GM21390 (cell line): Measurements from ENCODE around the gene NCAPG2.

Experiments used
- ATAC-seq: cut with Tn5 transposase; IDR thresholded peaks from one replicate; pipeline ENCODE4 v1.9.1; 2021; ENCODE audit not compliant: unreplicated experiment

Gene NCAPG2, protein sequence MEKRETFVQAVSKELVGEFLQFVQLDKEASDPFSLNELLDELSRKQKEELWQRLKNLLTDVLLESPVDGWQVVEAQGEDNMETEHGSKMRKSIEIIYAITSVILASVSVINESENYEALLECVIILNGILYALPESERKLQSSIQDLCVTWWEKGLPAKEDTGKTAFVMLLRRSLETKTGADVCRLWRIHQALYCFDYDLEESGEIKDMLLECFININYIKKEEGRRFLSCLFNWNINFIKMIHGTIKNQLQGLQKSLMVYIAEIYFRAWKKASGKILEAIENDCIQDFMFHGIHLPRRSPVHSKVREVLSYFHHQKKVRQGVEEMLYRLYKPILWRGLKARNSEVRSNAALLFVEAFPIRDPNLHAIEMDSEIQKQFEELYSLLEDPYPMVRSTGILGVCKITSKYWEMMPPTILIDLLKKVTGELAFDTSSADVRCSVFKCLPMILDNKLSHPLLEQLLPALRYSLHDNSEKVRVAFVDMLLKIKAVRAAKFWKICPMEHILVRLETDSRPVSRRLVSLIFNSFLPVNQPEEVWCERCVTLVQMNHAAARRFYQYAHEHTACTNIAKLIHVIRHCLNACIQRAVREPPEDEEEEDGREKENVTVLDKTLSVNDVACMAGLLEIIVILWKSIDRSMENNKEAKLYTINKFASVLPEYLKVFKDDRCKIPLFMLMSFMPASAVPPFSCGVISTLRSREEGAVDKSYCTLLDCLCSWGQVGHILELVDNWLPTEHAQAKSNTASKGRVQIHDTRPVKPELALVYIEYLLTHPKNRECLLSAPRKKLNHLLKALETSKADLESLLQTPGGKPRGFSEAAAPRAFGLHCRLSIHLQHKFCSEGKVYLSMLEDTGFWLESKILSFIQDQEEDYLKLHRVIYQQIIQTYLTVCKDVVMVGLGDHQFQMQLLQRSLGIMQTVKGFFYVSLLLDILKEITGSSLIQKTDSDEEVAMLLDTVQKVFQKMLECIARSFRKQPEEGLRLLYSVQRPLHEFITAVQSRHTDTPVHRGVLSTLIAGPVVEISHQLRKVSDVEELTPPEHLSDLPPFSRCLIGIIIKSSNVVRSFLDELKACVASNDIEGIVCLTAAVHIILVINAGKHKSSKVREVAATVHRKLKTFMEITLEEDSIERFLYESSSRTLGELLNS

DNA sequence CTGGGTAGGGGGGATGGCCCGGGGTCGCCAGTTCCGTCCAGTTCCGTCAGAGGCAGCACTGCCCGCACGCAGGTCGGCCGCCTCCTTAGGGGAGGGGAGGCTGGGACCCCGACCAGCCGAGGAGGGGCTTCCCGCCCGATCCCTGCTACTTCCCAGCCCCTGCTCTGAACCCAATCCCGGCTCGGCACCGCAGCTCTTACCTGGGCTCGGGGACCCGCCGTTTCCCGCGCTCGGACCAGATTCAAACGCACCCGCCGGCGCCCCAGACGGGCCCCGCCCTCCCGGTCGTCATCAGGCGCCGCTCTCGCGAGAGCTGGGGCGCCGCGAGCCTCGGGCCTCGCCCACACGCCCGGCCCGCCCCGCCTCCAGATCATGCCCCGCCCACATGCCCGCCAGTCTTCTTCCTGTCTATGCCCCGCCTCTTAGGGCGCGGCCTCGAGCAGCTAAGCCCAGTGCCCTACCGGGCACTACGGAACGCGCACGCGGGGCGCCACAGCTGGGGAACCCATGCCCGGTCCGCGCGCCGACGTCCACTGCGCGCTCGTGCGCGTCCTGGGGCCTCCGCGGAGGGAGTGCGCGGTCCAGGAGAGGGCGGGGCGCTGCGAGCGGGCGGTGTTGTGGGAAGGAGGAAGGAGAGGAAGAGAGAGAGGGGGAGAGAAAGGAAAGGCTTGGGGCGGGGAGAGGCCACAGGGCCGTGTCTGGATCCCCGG, at the start of gene NCAPG2:
Gene NCAPG2, minus strand, starts transcription at position 281 of the 710 bp plus-strand sequence. CDS start 2,905 bp downstream, outside the sequence.
- ATAC-seq = peak; percentile 96

DNA sequence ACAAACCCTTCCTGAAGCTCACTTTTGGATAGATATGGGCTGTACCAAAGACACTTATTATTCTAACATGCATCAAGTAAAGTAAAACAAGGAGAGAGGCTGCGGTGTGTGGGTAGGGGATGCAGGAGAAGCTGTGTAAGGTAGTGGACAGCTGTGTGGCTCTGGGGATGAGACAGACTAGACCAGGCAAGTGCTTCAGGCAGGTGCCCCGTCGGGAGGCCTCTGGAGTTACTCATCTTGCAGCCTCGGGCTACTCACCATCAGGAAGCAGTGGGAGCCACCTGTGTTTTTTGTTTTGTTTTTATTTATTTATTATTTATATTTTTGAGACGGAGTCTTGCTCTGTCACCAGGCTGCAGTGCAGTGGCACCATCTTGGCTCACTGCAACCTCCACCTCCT, 49.3 kb upstream of the NCAPG2 start:
- no peak for ATAC-seq

DNA sequence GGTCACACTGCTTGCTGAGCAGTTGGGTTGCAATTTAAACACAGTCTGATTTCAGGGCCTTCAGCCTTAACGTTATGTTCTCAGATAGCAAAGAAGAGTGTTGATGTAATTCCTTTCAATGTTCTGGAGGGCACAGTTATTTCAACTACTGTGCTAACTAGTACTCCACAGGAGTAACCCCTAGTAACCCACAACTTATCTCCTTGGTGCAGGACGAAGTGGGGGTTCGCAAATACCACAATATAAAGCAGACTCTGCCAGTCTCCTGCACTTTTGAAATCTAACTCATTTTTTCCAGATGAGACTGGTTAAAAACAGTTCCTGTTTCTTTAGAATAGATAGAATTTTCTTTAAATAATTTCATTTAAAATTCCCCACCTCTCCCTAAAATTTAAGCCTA, 47.1 kb upstream of the NCAPG2 start:
- no peak for ATAC-seq

DNA sequence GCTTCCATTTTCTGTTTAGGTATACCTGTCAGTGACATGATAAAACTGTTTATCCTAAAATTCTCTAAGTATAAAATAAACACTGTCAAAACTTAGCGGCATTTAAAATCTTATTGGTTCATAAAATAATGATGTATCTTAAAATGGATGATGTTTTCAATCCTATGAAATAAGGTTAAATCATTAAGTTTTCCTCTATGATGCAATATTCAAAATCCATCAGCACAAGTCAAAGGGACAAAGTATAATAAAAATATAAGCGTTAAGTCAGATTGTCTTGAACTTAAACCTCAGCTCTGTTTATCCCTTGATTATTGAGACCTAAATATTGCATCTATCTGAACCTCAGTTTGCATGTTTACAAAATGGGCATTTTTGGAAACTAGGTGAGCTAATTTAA, 46.6 kb upstream of the NCAPG2 start:
- ATAC-seq = no peak

DNA sequence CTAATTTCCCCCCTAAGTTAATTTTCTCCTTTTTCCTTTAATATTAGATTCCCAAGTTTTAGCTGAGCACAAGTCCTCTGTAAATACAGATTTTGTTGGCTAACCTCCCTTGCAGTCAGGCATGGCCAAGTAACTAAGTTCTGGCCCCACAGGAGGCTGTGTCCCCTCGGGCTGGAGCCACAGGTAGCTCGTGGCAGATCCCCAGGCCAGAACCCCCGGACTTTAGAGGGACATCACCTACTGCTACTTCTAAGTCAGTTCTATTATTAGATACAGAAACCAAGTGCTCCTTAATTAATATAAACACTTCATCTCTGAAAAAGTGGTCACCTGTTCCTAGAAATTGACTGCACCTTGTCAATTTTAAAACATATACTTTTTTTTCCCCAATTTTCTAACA, 46.1 kb upstream of the NCAPG2 start:
- no peak for ATAC-seq

DNA sequence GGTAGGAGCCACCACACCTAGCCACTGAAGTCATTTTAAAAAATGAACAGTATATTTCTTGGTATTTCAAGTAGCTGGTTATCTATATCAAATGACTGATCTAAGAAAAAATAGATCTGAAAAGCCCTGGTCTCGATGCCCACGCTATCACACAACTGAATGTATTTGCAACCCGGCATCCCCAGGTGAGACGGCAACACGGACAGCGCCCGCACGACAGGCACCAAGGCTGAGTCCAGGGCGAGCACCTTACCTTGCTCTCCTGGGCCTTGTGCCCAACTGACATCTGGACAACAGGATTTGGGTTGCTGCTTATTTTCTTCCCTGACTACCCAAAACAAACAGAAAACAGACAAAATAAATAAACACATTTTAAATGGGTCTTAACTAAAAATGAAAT, 44.8 kb upstream of the NCAPG2 start:
- ATAC-seq = no peak

DNA sequence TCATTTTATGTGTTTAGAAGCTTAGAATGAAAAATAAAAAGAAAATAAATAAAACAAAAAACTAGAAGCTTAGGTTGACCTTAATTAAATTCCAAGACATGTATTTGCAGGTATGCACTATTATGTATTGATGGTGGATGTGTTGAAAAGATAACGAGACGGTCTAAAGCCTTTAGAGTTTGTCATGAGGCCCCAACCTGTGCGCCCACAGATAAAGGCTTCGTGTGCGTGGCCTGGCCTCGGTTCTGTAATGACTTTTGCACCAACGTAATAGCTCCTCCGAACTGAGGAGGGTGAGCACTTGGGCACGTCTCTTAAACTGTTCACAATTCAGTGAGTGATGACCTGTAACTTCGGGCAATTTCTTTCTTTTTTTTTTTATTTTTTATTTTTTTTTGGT, 43.7 kb upstream of the NCAPG2 start:
- ATAC-seq = no peak

DNA sequence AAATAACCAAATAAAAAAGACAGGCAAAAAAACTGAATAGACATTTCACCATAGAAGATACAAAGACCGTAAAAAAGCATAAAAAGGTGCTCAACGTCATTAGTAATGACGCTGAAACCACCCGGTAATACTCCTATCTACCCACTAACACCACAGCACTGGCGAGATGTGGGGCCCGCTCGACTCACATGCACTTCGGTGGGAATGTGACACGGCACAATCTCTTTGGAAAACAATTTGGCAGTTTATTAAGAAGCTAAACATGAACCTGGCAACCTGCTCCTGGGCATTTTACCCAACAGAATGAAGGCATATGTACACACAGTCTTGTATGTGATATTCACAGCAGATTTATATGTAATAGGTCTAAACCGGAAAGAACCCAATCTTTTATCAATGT, 42.8 kb upstream of the NCAPG2 start:
- no peak for ATAC-seq

DNA sequence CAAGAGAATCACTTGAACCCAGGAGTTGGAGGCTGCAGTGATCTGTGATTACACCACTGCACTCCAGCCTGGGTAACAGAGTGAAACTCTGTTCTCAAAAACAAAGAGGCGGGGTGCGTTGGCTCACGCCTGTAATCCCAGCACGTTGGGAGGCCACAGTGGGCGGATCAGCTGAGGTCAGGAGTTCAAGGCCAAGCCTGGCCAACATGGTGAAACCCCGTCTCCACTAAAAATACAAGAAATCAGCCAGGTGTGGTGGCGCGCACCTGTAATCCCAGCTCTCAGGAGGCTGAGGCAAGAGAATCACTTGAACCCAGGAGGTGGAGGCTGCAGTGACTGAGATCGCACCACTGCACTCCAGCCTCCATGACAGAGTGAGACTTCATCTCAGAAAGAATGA, 42.4 kb upstream of the NCAPG2 start:
- ATAC-seq = no peak

DNA sequence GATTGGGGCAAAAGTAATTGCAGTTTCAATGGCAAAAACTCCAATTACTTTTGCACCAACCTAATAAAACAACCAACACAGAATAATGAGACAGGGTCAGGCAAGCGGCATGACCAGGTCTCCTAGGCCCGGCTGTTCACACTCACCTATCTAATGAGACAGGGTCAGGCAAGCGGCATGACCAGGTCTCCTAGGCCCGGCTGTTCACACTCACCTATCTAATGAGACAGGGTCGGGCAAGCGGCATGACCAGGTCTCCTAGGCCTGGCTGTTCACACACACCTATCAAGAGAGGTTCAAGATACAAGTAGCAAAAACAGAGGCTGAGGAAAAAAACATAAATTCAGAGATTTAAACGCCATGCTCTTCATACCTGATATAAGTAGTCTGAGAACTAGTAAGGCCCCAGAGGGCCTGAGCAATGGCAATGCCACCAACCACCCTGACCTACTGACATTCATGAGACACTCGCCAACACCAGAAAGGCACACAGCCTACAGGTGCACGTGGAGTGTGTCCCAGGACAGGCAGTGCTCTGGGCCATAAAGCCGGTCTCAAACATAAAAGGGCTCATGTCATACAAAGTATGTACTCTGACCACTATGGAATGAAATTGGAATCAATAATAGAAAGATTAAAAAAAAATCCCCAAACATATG, 40.6 kb upstream of the NCAPG2 start:
- no peak for ATAC-seq

DNA sequence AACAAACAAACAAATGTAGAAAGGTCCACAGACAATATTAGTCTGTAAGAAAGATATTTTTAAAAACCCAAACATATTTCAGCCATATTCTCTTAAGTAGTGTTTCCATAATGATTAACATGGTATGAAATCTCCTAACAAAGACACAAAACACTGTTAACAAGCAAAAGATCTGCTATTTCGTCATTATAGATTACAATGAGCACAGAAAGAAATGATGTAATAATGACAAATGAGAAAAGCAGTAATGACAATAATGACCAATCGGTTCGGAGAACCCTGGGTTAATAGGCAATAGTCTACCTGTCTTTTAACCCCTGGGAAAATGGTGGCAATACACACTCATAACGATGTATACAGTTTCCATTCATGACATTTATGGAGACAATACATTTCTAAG, 39.5 kb upstream of the NCAPG2 start:
- ATAC-seq = no peak

DNA sequence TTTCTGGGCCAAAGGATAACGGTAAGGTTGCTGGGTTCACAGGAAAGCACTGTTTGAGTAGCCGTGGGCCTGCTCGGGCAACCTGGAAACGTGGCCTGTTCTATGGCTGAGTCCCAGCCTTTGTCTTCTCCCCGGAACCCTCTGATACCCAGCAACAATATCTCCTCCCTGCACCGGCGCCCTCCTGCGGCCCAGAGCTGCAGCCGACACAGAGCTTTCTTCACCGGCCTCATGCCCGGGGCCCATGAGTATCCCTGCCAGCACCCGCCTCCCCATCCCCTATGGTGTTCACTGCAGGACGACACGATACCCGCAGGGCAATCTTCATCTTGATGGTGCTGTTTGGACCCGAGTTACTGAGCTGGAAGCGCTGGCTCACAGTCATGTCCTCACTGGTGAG, 38.6 kb upstream of the NCAPG2 start:
- no peak for ATAC-seq

DNA sequence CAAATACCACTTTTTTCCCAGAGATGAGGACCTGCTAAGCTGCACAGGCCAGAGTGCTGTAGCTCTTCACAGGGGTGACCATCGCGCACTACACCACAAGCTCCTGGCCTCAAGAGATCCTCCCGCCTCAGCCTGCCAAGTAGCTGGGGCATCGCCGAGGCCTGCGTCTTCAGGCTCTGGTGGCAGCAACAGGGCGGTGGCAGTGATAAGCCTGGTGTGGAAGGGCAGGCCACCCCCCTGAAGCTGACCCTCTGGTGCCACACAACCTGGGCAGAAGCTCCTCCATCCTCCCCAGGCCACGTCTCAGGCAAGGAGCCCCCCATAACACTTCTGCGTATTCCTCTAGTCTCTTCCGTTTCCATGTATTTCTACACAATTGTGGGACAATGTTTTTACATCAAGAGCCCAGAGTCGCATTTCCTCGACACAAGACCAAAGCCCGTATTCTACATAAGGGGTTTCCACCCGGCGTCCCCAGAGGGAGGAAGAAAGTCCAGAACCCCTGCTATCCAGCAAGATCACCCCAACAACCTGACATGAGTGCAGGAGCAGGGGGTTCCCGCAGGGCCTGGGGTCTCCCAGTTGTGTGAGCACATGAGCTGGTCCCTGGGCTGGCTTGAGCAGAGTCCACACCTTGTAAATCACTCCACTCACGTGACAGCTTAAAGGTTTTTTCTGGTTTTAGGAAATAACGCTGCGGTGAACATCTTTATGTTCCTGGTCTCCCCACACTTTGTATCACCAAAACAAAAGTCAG, 37.6 kb upstream of the NCAPG2 start:
- no peak for ATAC-seq

DNA sequence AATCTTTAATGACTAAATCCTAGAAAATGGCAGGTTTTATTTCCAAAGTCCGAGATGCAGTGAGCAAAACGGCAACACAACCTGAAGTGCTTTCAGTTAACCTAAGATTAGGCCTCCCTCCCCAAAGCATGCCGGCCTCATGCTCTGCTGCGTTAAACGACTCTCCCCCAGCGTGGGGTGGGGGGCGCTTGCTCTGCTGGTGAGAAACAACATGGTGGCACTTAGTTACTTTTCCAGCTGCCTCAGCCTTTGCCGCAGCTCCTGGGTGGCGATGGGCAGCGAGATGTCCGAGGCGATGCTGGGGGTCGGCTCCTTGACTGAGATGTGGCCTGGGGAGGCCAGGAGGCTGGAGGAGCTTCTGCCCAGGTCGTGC, 36.7 kb upstream of the NCAPG2 start:
- ATAC-seq = no peak

DNA sequence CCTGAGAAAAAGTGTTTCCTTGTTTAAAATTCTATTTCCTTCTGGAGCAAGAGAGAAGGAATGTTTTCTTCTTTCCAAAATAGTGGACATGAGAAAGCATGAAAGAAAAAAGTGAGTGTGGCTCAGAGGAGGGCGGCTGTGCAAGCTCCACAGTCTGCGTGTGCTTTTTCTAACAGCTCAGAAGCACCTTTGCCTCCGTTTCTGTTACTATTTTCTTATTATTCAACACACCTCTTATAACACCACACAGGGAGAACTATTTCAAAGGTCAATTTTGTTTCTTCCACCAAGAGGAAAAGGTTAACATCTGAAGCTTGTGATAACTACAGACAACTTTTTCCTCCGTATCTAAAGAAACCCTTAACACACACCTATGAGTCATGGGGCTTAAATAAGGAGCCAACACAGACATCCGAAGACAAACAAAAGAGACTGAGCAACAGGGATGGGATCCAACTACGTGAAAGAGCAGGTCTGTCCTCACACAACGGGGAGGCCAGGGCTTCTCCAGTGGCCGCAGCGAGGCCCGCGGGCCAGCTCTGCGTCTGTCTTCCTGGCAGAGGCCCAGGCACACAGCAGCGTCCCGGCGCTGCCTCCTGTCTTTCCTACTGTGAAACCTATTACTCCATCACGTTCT, 36.2 kb upstream of the NCAPG2 start:
- ATAC-seq = no peak

DNA sequence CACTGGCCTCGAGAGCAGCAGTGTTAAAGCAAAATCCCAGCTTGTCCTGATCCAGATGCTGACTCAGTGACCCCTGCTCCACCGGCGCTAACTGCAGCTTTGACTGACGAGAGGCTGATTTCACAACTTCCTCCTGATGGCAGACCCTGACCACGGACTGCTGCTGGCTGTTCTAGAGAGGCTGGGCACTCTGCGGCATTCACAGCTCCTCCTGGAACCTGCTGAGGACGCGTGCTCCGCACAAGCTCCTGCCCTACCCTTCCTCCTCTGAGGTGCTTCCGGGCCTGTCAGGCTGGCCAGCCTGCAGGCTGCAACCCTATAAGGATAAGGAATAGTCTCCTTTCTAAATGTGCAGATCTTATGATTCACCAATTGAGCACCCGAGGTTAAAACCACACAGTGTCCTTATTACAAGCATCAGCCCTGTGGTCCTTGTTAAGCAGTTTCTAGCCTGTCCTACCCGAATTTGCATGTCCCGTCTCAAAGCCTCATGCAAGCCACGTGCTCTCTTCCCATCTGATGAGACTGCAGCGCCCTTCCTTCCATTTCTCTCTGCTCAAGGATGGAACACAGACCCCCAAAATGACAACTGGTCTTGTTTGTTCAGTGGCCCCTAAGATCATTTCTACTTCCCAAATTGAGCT, 35.5 kb upstream of the NCAPG2 start:
- ATAC-seq = no peak

DNA sequence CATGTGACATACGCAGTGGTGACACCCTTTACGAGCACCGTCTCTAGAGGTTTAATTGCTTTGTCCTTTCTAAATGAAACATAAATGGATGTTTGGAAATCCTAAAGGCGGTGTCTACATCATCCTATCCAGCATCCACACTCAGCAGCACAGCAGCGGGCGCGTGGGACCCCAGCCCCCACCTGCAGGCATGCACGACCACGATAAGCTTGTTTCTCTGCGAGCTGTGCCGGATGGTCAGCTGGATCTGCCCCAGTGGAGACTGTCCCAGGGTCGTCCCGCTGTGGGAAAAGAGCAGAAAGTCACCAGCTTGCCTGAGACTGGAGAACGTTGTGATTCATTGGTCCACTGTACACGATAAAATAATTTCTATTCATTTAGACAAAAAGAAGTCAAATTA, 34.2 kb upstream of the NCAPG2 start:
- no peak for ATAC-seq

DNA sequence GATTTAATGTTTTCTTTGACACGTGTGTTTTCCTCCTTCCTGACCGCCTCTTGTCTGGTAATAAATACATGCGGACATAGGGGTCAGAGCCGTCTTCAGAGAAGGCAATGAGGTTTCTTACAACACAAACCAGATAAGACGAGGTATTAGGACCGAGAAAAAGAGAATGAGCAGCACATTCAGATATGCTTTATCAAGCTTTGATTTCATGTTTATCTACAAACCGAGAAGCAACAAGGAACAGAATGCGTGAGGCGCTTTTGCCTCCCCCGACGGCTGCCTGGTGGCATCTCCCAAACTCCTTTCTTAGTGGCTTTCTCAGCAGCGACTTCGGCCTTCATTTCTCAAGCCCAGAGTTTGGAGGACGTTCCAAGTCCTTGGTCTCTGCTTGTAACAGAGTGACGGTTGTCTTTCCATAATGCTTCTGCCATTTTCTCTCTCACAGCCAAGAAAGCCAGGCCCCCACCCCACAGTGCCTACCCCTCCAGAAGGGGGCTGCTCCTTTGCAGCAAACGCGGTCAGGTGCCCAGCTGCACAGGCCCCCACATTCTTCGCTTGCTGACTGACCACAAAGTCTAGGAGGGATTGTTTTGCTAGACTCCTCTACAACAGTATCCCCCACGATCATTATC, 32.6 kb upstream of the NCAPG2 start:
- no peak for ATAC-seq
